GM18870 (cell line): ENCODE measurements around the gene GHRL.
"Not testable (repeated sequence)": the region's sequence is repeated elsewhere in the genome, so short reads cannot be mapped to it uniquely, and the experiment has no call there.

ENCODE experiments used
- ATAC-seq: cut with Tn5 transposase; IDR thresholded peaks from one replicate; pipeline ENCODE4 v1.9.1; 2021; ENCODE audit warnings: moderate library complexity; ENCODE audit not compliant: unreplicated experiment

GHRL gene

GRCh38 chr3:10300087-10300486 is 7.3 kb upstream of the GHRL start:
- no peak for ATAC-seq

DNA sequence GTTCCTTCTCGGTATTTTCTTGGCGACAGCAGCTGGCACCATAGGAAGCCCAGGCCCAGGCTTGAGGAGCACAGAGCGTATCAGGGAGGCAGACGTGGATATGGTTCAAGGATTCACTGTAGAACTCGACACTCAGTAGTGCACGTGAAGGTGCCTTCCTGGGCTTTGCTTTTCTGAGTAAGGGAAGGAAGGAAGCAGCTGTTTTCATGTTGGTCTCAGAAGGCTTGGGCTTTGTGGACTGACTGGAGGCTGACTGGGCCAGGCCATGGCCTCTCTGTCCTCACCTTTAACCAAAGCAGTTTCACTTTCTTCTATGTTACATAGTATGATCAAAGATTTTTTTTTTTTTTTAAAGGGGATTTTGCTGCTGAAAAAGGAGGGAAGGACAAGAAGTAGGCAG is 6.9 kb upstream of the GHRL start:
- peak; percentile 57 for ATAC-seq

DNA sequence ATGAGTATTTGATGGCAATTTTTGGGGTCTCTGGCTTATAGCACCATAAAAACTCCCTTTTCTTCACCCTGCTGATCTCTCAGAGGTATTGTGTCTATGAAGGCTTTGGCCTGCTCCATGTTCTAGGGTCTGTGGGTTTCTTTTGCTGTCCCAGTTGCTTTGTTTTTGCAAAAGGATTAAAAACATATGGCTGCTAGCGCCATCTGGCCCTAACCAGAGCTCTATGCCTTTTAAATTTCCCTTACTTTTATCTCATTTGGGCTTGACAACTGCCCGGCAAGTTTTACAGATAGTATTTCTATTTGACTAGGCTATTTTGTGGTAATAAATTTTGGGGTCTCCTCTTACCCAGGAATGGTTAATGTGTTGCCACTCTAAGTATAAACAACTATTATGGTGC is 6.4 kb upstream of the GHRL start:
- no peak for ATAC-seq

GRCh38 chr3:10298064-10298463 is 5.3 kb upstream of the GHRL start:
- ATAC-seq, result not testable (repeated sequence)

DNA sequence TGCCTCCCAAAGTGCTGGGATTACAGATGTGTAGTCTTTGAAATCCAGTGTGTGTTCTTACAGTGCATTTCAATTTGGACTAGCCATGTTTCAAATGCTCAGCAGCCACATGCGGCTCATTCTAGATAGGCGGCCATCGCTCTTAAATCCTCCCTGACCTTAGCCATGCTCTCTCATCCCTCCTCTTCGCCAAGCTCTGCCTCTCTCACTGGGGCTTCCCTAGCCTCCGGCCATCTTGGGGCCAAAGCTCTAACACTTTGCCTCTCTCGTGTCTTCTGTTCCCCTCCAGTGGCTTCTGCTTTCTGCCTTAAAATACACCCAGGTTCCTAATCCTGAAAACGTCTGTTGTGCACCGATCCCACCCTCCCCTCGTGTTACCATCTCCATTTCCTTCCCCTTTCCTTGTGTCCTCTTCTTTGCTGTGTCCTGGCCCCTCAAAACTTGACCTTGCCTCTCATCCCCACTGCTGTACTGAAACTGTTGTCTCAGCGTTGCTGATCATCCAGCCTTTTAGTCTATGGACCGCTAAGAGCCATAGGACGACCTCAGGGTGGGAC is 1.4 kb upstream of the GHRL start:
- no peak for ATAC-seq

DNA sequence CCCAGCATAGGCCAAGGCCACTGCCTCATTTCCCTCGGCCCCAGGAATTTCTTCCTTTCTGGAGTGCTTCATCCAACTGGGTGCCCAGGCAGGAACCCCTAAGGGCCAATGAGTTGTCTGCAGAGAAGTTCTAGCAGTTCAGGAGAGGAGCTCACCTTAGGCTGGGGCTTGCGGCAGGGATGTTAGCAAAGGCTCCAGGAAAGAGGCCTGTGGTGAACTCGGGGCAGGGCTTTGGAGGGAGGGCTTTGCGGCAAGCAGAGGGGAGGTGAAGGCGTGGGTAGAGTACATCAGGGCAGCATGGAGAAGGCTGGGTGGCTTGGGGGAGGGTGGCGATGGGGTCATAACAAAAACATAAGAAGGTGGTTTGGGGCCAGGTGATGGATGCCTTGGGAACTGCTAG is 1.1 kb downstream of the GHRL start:
- ATAC-seq, result no peak

DNA sequence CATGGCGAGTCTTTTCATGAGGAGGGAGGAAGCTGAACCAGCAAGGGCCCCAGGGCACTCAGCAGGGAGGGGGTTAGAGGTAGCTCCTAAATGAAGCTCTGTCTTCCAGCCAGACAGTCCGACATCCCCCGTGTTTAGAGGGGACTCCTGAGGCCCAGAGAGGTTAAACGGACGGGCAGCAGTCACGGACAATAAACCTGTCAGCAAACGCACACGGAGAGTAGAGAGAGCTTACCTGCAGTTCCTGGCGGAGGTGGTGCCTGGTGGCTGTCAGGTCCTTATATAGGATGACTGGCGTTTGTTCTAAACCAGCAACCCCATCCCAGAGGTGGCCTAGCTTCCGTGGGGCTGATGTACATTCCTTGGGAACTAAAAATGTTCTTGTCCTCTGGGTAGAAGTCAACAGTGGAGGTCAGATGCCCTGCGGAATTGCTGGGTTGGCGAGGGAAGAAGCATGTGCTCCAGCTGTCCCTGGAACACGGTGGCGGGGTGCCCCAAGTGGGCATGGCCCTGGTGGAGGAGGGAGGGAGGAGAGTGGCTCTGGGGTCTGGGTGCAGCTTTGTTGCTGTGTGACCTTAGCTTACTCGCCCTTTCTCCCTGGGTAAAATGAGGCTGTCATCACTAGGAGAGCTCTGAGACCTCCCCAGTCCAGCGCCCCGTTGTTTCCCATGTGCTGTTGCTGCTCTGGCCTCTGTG is 2.1 kb downstream of the GHRL start:
- no peak for ATAC-seq

GRCh38 chr3:10289787-10290355 is 2.9 kb downstream of the GHRL start:
- ATAC-seq, result no peak

GRCh38 chr3:10289077-10289476 is 3.7 kb downstream of the GHRL start:
- ATAC-seq, result no peak

GRCh38 chr3:10288575-10288960 is 4.2 kb downstream of the GHRL start:
- ATAC-seq, result no peak

- no peak for ATAC-seq
These were observed 4.7 kb downstream of the GHRL start for GRCh38 chr3:10287936-10288574.

GRCh38 chr3:10286596-10287295 is 6.0 kb downstream of the GHRL start:
- no peak for ATAC-seq

- ATAC-seq, result no peak
These were observed 6.6 kb downstream of the GHRL start for GRCh38 chr3:10286133-10286524.

DNA sequence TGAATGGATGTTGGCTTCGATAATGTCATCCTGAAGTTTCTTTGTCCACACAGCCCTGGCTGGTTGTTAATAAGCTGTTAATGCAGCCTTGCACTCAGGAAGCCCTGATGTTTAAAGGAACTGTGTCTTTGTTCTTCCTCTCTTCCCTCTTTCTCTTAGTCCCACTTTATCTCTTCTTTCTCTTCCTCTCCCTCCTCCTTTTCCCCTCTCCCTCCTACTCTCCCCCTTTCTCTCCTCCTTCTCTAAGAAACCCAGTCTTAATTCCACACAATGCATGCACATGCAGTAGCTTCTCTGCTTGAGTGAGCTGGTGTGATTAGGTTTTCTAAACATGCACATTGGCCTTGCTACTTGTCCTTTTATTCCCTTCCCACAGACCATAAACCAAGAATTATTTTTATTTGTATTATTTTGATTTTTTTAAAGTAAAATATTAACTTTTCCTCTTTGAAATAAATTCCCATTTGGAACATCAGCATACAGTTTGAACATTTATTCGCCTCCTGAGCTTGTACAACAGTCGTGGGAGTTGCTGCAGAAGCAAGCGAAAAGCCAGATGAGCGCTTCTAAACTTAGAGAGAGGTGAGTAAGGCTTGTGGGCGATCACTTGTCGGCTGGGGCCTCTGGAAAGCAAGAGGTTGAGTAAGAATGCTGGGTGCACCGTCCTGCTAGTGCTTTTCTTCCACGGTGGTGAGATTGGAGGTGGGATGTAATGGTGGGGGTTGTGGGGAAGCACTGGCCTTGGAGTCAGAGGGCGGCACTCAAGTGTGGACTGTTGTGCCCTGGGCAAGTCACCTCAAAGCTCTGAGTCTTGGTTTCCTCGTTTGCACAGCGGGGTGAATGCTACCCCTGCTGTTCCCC is 7.2 kb downstream of the GHRL start:
- no peak for ATAC-seq

DNA sequence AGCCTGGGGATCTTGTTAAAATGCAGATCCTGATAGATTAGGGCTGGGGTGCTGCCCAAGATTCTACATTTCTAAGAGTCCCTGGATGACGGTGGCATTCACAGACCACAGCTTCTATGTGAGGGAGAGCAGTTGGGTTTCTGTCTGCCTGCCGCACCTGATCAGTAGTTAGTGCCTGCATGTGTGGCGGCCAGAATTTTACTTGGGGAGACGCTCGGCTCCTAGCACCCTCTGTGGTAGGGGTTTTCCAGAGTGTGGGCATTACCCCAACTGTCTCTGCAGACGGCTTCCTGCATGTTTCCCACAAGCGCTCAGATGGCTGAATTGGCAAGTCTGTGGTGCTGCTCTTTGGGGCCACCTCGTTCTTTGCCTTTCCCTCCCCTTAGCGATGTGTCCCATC is 8.3 kb downstream of the GHRL start:
- ATAC-seq, result no peak

GRCh38 chr3:10283638-10284037 is 9.1 kb downstream of the GHRL start:
- no peak for ATAC-seq

DNA sequence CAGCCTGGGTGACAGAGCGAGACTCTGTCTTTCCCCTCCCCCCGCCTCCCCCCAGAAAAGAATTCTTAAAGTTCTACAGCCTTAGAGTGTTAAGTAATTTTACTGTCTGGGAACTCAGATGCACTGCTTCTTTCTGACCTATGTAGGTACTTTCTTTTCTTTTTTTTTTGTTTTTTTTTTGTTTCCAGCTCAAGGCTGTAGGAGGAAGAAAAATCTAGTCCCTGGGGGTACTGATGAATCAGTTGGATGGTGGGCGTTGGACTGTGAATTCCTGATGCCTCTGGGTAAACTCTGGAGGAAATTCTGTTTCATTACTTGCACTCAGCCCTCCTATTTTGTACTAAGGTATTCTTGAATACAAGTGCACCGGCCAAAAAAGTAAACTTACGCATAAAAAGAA is 10.8 kb downstream of the GHRL start:
- no peak for ATAC-seq

GRCh38 chr3:10280571-10280970 is 12.2 kb downstream of the GHRL start:
- no peak for ATAC-seq

DNA sequence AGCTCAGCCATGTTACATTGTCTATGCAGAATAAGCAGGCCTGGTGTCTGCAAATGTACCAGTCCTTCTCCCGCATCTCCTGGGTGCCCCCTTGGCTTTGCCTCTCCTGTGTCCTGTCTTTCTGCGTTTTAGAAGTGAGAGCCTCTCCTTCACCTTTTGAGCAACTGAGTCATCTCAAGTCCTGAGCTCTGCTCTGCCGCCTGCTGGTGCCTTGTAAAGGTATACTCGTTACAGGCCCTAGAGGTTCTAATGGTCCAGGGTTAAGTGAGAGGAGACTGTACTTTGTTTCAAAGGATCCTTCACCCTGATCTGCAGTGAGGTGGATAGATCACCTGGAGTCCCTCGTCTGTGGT is 12.6 kb downstream of the GHRL start:
- ATAC-seq, result no peak

- no peak for ATAC-seq
These were observed 13.2 kb downstream of the GHRL start for GRCh38 chr3:10279384-10280176.
